SKM-1 treated with dmso at 0.1 percent for 144 hours (cell line): ENCODE results near the gene SNX27.
"Not testable (repeated sequence)": the region's sequence is repeated elsewhere in the genome, so short reads cannot be mapped to it uniquely, and the experiment has no call there.

Experiments used
- DNase-seq: peaks from one replicate; lab custom pipeline; 2025; ENCODE audit not compliant: unreplicated experiment; lab: John Stamatoyannopoulos, UW

Gene SNX27

GRCh38 chr1:151638074-151638775, 26.4 kb downstream of the SNX27 start:
- no peak for DNase-seq

GRCh38 chr1:151638812-151639211, 27.0 kb downstream of the SNX27 start:
- DNase-seq, result no peak

GRCh38 chr1:151639466-151639865, 27.6 kb downstream of the SNX27 start:
- no peak for DNase-seq

- no peak for DNase-seq
These were observed 29.4 kb downstream of the SNX27 start for GRCh38 chr1:151641229-151641628.

GRCh38 chr1:151643085-151643484, 31.2 kb downstream of the SNX27 start:
- DNase-seq, result not testable (repeated sequence)

GRCh38 chr1:151644001-151644400, 32.2 kb downstream of the SNX27 start:
- DNase-seq, result no peak

- peak; percentile 73 for DNase-seq
These were observed 41.5 kb downstream of the SNX27 start for GRCh38 chr1:151653397-151653796.

GRCh38 chr1:151655371-151655770, 43.5 kb downstream of the SNX27 start:
- DNase-seq, result peak; percentile 67

GRCh38 chr1:151661751-151662150, 49.9 kb downstream of the SNX27 start:
- DNase-seq, result peak; percentile 69

GRCh38 chr1:151668090-151668489, 56.2 kb downstream of the SNX27 start:
- no peak for DNase-seq

- not testable (repeated sequence) for DNase-seq
These were observed 58.3 kb downstream of the SNX27 start for GRCh38 chr1:151670036-151670675.

- DNase-seq, result no peak
These were observed 61.6 kb downstream of the SNX27 start for GRCh38 chr1:151673407-151673806.

- DNase-seq, result no peak
These were observed 68.5 kb downstream of the SNX27 start for GRCh38 chr1:151680391-151680790.

- no peak for DNase-seq
These were observed 69.0 kb downstream of the SNX27 start for GRCh38 chr1:151680826-151681225.

- no peak for DNase-seq
These were observed 70.1 kb downstream of the SNX27 start for GRCh38 chr1:151681923-151682322.

GRCh38 chr1:151682901-151683300, 71.1 kb downstream of the SNX27 start:
- not testable (repeated sequence) for DNase-seq

- no peak for DNase-seq
These were observed 72.3 kb downstream of the SNX27 start for GRCh38 chr1:151684128-151684527.

GRCh38 chr1:151686561-151686960, 74.7 kb downstream of the SNX27 start:
- DNase-seq, result no peak

GRCh38 chr1:151689494-151689893, 77.6 kb downstream of the SNX27 start:
- DNase-seq, result no peak

GRCh38 chr1:151692226-151692625, 80.4 kb downstream of the SNX27 start:
- DNase-seq, result peak; percentile 51

- DNase-seq, result no peak
These were observed 81.3 kb downstream of the SNX27 start for GRCh38 chr1:151693057-151693651.

- no peak for DNase-seq
These were observed 89.7 kb downstream of the SNX27 start for GRCh38 chr1:151701515-151701914.
